ENCODE results near the gene LSM12.
"Not testable (repeated sequence)": the region's sequence is repeated elsewhere in the genome, so short reads cannot be mapped to it uniquely, and the experiment has no call there.

Gene LSM12

DNA sequence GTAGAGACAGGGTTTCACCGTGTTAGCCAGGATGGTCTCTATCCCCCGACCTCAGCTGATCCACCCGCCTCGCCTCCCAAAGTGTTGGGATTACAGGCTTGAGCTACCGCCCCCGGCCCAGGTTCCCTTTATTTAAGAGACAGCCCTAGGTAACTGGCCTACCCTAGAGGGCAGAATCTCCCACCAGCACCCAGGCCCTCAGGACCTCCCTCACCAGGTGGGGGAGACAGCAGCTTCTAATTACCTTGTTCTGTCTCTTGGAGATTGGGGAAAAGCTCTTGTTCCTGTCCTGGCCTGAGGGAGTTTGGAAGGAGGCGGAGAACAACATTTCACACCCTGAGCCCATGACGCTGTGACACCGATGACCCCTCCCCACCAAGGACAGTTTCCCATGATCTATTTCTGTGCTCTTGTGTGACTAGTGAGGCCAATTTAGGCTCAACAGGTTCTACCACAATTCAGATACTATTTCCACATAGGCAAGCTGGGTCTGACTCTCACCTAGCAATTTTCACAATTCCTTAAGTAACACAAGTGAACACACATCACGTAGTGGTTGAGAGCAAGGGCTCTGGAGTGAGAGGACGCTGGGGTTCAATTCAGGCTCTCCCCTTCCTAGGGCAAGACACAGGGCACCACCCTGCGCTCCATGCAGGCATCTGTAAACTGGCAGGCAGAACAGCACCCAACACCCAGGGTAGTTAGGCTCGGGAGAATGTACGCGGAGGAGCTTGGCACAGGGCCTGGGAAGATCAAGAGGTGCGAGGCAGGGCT is 36.6 kb upstream of the LSM12 start:
- H3K27ac Mint-ChIP-seq = no peak overlapping the region
- no peak overlapping the region for H3K4me3 Mint-ChIP-seq

GRCh38 chr17:44101858-44102257 is 35.4 kb upstream of the LSM12 start:
- H3K4me3 Mint-ChIP-seq, H3K36me3 Mint-ChIP-seq, H3K27ac Mint-ChIP-seq, H3K9me3 Mint-ChIP-seq, H3K27me3 Mint-ChIP-seq: not testable (repeated sequence)
- H3K4me1 Mint-ChIP-seq = peaks cover 10% of the 10 kb centered on the region

More for the DNA sequence above, 36.6 kb upstream of the LSM12 start:
- peaks cover 2% of the 10 kb centered on the region for H3K36me3 Mint-ChIP-seq
- no peaks in the 10 kb centered on the region for H3K9me3 Mint-ChIP-seq
- H3K27me3 Mint-ChIP-seq = no peaks in the 10 kb centered on the region
- H3K4me1 Mint-ChIP-seq = peaks cover 13% of the 10 kb centered on the region

- Mint-ChIP-seq H3K27ac (no peak overlapping the region), H3K9me3 (no peaks in the 10 kb centered on the region), H3K36me3 (no peaks in the 10 kb centered on the region), H3K27me3 (no peaks in the 10 kb centered on the region), H3K4me3 (no peak overlapping the region), H3K4me1 (peaks cover 16% of the 10 kb centered on the region)
These were observed 30.9 kb upstream of the LSM12 start for GRCh38 chr17:44097110-44097958.

DNA sequence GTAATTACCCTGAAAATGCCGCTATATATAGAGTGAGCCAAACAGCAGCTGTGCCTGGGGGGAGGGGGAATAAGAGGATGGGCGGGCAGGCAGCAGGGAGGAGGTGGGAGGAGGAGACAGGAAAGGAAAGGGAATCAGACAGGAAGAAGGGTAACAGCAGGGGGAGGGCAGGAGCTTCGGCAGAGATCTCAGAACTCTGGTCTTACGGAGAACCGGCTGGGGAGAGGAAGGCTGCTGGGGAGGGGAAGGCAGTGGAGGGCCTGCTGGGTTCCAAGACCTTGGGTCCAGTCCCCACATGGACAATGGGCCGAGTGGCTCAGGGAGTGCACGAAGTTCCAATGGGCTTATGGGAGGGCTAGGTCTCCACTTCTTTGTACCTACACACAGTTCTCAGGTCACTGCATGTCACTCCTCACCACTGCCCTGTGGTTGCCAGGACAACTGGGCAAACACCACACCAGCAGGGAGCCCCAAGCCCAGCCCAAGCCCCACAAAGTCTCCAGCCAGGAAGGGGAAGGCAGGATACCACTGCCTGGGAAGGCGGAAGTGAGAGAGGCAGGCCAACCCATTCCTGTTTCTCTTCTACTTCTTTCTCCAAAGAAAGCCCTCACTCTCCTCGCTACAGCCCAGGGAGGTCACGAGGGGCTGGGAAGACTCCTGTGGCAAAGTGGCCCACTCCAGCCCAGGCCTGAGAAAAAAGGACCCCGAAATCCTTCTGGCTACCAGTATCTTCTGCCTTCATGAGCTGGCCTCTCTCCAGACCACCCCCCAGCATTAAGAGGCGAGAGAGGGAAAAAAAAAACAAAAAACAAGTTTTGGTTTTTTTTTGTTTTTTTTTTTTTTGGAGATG is 29.4 kb upstream of the LSM12 start:
- H3K36me3 Mint-ChIP-seq = peaks cover 2% of the 10 kb centered on the region
- peaks cover 16% of the 10 kb centered on the region for H3K4me1 Mint-ChIP-seq
- no peaks in the 10 kb centered on the region for H3K27me3 Mint-ChIP-seq
- no peak overlapping the region for H3K27ac Mint-ChIP-seq
- no peaks in the 10 kb centered on the region for H3K9me3 Mint-ChIP-seq
- peak overlapping the region; percentile 47 for H3K4me3 Mint-ChIP-seq

DNA sequence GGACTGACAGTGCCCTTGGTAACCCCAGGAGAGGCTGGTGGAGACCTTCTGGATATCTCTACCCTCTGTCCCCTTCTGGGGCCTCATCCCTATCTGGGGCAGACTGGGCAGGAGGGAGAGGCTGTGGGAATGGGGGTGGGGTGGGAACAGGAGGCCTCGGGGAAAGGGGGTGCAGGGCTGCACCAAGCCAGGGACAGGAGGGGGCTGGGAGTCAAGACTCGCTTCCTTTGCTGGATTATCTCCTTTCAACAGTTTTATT is 28.8 kb upstream of the LSM12 start:
- Mint-ChIP-seq H3K36me3 (peaks cover 2% of the 10 kb centered on the region), H3K4me3 (no peak overlapping the region), H3K4me1 (peaks cover 16% of the 10 kb centered on the region), H3K27me3 (no peaks in the 10 kb centered on the region), H3K27ac (no peak overlapping the region), H3K9me3 (no peaks in the 10 kb centered on the region)

- no peak overlapping the region for H3K27ac Mint-ChIP-seq
- peaks cover 16% of the 10 kb centered on the region for H3K4me1 Mint-ChIP-seq
- H3K4me3 Mint-ChIP-seq = no peak overlapping the region
- H3K9me3 Mint-ChIP-seq = no peaks in the 10 kb centered on the region
- H3K36me3 Mint-ChIP-seq = peaks cover 2% of the 10 kb centered on the region
- H3K27me3 Mint-ChIP-seq = no peaks in the 10 kb centered on the region
These were observed 28.4 kb upstream of the LSM12 start for GRCh38 chr17:44094701-44095387.

DNA sequence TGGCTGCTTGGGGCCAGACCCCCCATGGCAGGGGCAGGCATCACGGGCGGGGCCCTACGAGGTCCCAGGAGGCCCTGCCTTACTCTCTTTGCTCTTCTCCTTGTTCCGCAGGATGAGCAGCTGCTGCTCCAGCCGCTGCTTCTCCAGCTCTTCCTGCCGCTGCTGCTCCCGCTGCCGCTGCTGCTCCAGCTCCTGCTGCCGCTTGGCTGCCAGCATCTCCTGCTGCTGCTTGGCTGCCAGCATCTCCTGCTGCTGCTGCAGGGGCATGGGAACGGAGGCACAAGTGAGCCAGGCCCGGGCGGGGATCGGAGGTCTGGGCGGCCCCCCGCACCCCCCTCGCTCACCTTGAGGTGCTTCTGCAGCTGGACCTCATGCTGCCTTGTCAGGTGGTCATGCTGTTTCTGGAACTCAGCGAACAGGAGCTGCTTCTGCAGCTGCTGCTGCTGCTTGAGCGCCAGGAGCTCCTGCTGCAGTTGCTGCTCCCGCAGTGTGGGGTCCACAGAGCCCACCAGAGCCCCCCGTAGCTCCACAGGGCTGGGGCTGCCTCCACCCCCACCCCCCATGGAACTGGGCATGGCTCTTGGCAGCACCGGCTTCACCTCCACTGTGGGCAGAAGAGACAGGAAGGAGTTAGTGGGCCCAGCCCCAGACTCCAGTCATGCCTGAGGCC is 26.9 kb upstream of the LSM12 start:
- Mint-ChIP-seq H3K9me3 (no peaks in the 10 kb centered on the region), H3K4me1 (peaks cover 20% of the 10 kb centered on the region), H3K27ac (no peak overlapping the region), H3K27me3 (no peaks in the 10 kb centered on the region), H3K36me3 (peaks cover 6% of the 10 kb centered on the region), H3K4me3 (no peak overlapping the region)

GRCh38 chr17:44092051-44092450 is 25.6 kb upstream of the LSM12 start:
- peaks cover 22% of the 10 kb centered on the region for H3K4me1 Mint-ChIP-seq
- H3K27me3 Mint-ChIP-seq = no peaks in the 10 kb centered on the region

DNA sequence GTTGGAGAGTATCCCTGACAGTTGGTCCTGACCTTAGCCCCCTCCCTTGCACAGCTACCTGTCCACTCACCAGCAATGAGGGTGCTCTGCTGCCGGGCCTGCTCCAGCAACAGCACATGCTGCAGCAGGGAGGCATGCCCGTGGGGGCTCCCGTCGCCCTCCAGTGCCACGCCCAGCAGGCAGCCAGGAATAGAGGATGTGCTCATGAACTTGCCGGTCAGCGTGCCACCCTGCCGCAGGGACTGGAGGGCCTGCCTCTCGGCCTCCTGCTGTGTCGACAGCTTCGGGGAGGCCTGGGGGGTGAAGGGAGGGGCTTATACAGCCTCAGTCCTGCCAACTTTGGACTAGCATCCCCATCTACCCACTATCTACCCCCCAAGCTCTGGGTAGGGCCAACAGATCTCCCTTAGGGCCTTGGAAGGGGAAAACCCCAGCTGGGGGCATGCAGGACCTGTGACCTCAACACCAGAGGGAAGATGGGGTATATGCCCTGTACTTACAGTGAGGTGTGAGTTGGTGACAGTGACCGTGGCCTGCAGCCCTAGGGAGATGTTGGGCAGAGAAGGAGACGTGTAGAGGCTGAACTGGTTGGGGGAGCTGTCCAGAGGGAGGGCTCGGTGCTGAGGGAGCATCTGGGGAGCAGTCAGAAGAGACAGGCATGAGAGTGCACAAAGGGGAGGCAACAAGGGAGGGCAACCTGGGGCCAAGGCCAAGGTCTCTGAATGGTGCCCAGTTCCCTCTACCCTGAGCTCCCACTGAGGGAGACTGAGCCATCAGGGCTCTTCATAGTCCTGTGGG is 24.9 kb upstream of the LSM12 start:
- H3K27ac Mint-ChIP-seq = no peak overlapping the region
- H3K36me3 Mint-ChIP-seq = peaks cover 6% of the 10 kb centered on the region
- no peaks in the 10 kb centered on the region for H3K27me3 Mint-ChIP-seq
- no peak overlapping the region for H3K4me3 Mint-ChIP-seq
- no peaks in the 10 kb centered on the region for H3K9me3 Mint-ChIP-seq
- peaks cover 26% of the 10 kb centered on the region for H3K4me1 Mint-ChIP-seq

More at GRCh38 chr17:44092051-44092450, 25.6 kb upstream of the LSM12 start:
- H3K27ac Mint-ChIP-seq = no peak overlapping the region
- H3K36me3 Mint-ChIP-seq = peaks cover 6% of the 10 kb centered on the region
- no peak overlapping the region for H3K4me3 Mint-ChIP-seq
- H3K9me3 Mint-ChIP-seq = no peaks in the 10 kb centered on the region

DNA sequence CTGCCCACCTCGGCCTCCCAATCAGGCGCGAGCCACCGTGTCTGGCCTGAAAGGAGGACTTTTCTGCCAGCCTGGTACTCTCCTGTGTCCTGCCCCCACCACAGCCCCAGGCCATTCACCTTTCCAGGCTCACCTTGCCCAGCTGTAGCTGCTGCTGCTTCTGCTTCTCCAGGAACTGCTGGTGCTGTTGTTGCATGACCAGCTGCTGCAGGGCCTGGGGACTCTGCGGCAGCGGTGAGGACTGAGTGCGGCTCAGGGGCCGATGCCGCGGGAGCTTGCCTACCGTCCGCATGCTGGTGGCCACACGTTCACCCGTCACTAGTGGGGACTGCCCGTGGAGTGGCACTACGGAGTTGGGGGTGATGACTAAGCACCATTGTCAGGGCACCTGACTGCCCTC is 21.8 kb upstream of the LSM12 start:
- H3K36me3 Mint-ChIP-seq = peaks cover 6% of the 10 kb centered on the region
- no peaks in the 10 kb centered on the region for H3K9me3 Mint-ChIP-seq
- peaks cover 15% of the 10 kb centered on the region for H3K4me1 Mint-ChIP-seq
- H3K27me3 Mint-ChIP-seq = no peaks in the 10 kb centered on the region
- no peak overlapping the region for H3K4me3 Mint-ChIP-seq
- no peak overlapping the region for H3K27ac Mint-ChIP-seq

DNA sequence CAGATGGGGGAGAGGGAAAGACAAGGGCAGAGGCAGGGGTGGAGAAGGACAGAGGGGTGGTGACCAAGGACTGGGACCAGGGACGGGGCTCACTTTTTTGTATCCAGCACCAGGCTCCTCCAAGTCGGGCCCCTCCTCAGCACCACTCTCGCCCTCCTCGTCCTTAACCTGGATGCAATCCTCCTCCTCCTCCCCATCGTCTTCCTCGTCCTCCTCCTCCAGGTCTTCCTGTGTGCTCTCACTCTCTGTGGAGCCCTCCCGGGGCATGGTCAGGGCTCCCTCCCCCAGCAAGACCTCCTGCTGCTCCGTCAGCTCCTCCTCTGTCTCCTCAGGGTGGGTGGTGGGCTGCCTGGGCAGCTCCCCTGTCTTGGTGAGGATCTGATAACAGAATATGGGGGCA is 20.8 kb upstream of the LSM12 start:
- H3K27me3 Mint-ChIP-seq = no peaks in the 10 kb centered on the region
- H3K36me3 Mint-ChIP-seq = peaks cover 8% of the 10 kb centered on the region
- peaks cover 15% of the 10 kb centered on the region for H3K4me1 Mint-ChIP-seq
- no peaks in the 10 kb centered on the region for H3K9me3 Mint-ChIP-seq
- peak overlapping the region; percentile 43 for H3K27ac Mint-ChIP-seq
- H3K4me3 Mint-ChIP-seq = peak overlapping the region; percentile 24

DNA sequence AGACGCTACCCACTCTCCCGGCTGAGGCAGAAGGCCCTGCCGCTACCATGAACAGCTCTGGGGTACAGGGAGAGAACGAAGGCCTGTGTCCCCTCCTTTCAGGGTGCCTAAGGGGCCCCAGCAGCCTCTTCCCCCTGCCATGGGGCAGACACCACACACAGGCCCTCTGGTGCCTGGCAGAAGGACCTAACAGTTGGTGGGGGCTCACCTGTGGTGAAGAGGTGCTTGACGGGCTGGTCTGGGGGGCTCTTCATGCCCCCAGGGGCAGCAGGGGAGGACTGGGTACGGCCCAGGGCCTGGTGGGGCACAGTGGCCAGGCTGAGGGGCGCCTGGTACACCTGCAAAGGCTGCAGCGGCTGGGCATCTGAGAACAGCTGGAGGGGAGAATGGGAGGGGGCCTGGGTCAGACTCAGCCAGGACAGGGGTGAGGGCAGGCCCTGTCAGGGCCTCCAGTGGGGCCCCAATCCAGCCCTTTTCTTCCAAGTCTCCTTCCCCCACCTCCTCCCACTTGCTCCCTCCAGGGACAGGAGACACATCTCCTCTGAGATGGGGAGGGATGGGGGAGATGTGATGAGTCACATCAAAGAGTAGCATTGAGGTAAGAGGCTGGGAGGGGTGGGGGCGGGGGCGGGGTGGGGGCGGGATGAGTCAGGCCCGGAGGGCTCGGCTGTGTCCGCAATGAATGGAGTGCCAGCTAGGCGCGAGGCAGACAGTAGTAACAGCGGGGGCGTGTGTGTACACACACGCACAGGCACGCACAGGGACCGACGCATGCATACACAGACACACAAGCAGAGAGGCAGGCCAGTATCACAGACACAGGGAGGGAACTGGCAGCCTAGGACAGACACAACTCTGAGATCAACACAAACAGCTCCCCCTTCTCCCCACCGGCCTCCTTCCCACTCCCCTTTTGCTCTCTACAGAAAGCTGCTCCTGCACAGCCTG is 20.2 kb upstream of the LSM12 start:
- Mint-ChIP-seq H3K4me1 (peaks cover 15% of the 10 kb centered on the region), H3K27ac (peak overlapping the region; percentile 71), H3K27me3 (no peaks in the 10 kb centered on the region), H3K9me3 (no peaks in the 10 kb centered on the region), H3K36me3 (peaks cover 8% of the 10 kb centered on the region), H3K4me3 (peak overlapping the region; percentile 24)

GRCh38 chr17:44085908-44086307 is 19.4 kb upstream of the LSM12 start:
- Mint-ChIP-seq H3K9me3 (no peaks in the 10 kb centered on the region), H3K4me1 (peaks cover 15% of the 10 kb centered on the region), H3K27me3 (no peaks in the 10 kb centered on the region), H3K4me3 (no peak overlapping the region), H3K27ac (peak overlapping the region; percentile 68), H3K36me3 (peaks cover 6% of the 10 kb centered on the region)
